ENCODE data around the gene DNAJB4. TPM values are rescaled to one million over a fixed set of nuclear protein-coding genes. Genes with fewer than 3 reads are reported as not detected.
A peak's percentile ranks its signal among the peaks of the same experiment; 100 is the strongest.
"Not testable (repeated sequence)": the region's sequence is repeated elsewhere in the genome, so short reads cannot be mapped to it uniquely, and the experiment has no call there.

Gene DNAJB4
- total RNA-seq, 2 experiments from 2014 or later: 9.1 to 10.8 TPM

GRCh38 chr1:77990629-77991204, 14.0 kb upstream of the DNAJB4 start:
- Mint-ChIP-seq H3K9me3 (no peaks in the 10 kb centered on the region), H3K4me1 (ENCODE audit: low read depth) (peaks cover 37% of the 10 kb centered on the region), H3K36me3 (peaks cover 8% of the 10 kb centered on the region), H3K4me3 (no peak overlapping the region), H3K27me3 (no peaks in the 10 kb centered on the region), H3K27ac (no peak overlapping the region)
- intact Hi-C loops (cut with micrococcal nuclease): loop anchor here (1.0 kb wide), 1 partner anchor 14 kb away; the partner anchor contains the start of gene DNAJB4
- no peak for DNase-seq
- ChIA-PET POLR2A (interaction anchor here (2.1 to 3.4 kb wide), 3 partner anchors 10 to 14 kb away, joined by 8 to 18 read pairs (median 9); partner anchors contain the start of genes DNAJB4 and FUBP1), CTCF (interaction anchor here (1.0 kb wide), 1 partner anchor 317 kb away, joined by 3 read pairs; no protein-coding TSS in a partner anchor)

GRCh38 chr1:77991638-77992037, 13.1 kb upstream of the DNAJB4 start:
- ChIA-PET POLR2A (interaction anchor here (2.1 to 3.4 kb wide), 3 partner anchors 11 to 14 kb away, joined by 8 to 18 read pairs (median 9); partner anchors contain the start of genes DNAJB4 and FUBP1), CTCF (interaction anchor here (0.9 kb wide), 1 partner anchor 13 kb away, joined by 3 read pairs; no protein-coding TSS in a partner anchor)
- Mint-ChIP-seq H3K36me3 (peaks cover 8% of the 10 kb centered on the region), H3K9me3 (no peaks in the 10 kb centered on the region), H3K4me3 (no peak overlapping the region), H3K4me1 (ENCODE audit: low read depth) (peaks cover 28% of the 10 kb centered on the region), H3K27ac (no peak overlapping the region), H3K27me3 (no peaks in the 10 kb centered on the region)
- no peak for DNase-seq
- intact Hi-C loops (cut with micrococcal nuclease): loop anchor here (1.0 kb wide), 1 partner anchor 13 kb away; the partner anchor contains the start of gene DNAJB4

- no peaks in the 10 kb centered on the region for H3K9me3 Mint-ChIP-seq
- H3K27ac Mint-ChIP-seq: no peak overlapping the region
- H3K4me3 Mint-ChIP-seq: no peak overlapping the region
- no peak for DNase-seq
- CTCF ChIA-PET: interaction anchor here (0.7 kb wide), 1 partner anchor 67 kb away, joined by 4 read pairs; no protein-coding TSS in a partner anchor
- intact Hi-C loops (cut with micrococcal nuclease): no loop called here
- H3K4me1 Mint-ChIP-seq (ENCODE audit: low read depth): peaks cover 17% of the 10 kb centered on the region
- no peaks in the 10 kb centered on the region for H3K27me3 Mint-ChIP-seq
- POLR2A ChIA-PET: interaction anchor here (2.2 kb wide), 1 partner anchor 10 kb away, joined by 8 read pairs; the partner anchor contains the start of gene DNAJB4
- H3K36me3 Mint-ChIP-seq: peaks cover 8% of the 10 kb centered on the region
These were observed 10.5 kb upstream of the DNAJB4 start for GRCh38 chr1:77994117-77994705.

GRCh38 chr1:77996734-77997133, 8.0 kb upstream of the DNAJB4 start:
- no peak for DNase-seq
- intact Hi-C loops (cut with micrococcal nuclease): no loop called here
- POLR2A ChIA-PET: no interaction called here
- Mint-ChIP-seq H3K36me3 (peaks cover 8% of the 10 kb centered on the region), H3K9me3 (no peaks in the 10 kb centered on the region), H3K27ac (no peak overlapping the region), H3K4me1 (ENCODE audit: low read depth) (peaks cover 2% of the 10 kb centered on the region), H3K27me3 (no peaks in the 10 kb centered on the region), H3K4me3 (no peak overlapping the region)
- CTCF ChIA-PET: interaction anchor here (0.7 kb wide), 1 partner anchor 30 kb away, joined by 3 read pairs; no protein-coding TSS in a partner anchor

GRCh38 chr1:78000536-78000935, 4.2 kb upstream of the DNAJB4 start:
- ChIA-PET POLR2A (interaction anchor here (7.6 kb wide), 1 partner anchor 23 kb away, joined by 297 read pairs; the partner anchor contains the start of gene FUBP1), CTCF (interaction anchor here (1.0 to 2.8 kb wide), 2 partner anchors 113 to 114 kb away, joined by 3 to 9 read pairs; no protein-coding TSS in a partner anchor)
- H3K4me1 Mint-ChIP-seq (ENCODE audit: low read depth): peaks cover 18% of the 10 kb centered on the region
- intact Hi-C loops (cut with micrococcal nuclease): loop anchor here (5.0 kb wide), 1 partner anchor 38 kb away; no protein-coding TSS in a partner anchor
- H3K9me3 Mint-ChIP-seq, H3K27ac Mint-ChIP-seq, H3K27me3 Mint-ChIP-seq, H3K36me3 Mint-ChIP-seq, DNase-seq, H3K4me3 Mint-ChIP-seq: not testable (repeated sequence)

- Mint-ChIP-seq H3K9me3 (peaks cover 2% of the 10 kb centered on the region), H3K27ac (no peak overlapping the region), H3K4me3 (no peak overlapping the region), H3K4me1 (ENCODE audit: low read depth) (peaks cover 31% of the 10 kb centered on the region), H3K27me3 (peaks cover 3% of the 10 kb centered on the region), H3K36me3 (peaks cover 4% of the 10 kb centered on the region)
- DNase-seq: no peak
- intact Hi-C loops (cut with micrococcal nuclease): loop anchor here (5.0 kb wide), 1 partner anchor 41 kb away; no protein-coding TSS in a partner anchor
- ChIA-PET POLR2A (interaction anchor here (1.2 to 7.6 kb wide), 9 partner anchors 8 to 223 kb away, joined by 3 to 297 read pairs (median 6); partner anchors contain the start of genes FUBP1, GIPC2 and MIGA1), CTCF (interaction anchor here (0.5 to 5.0 kb wide), 6 partner anchors 23 to 329 kb away, joined by 3 to 34 read pairs (median 6); partner anchors contain the start of genes FUBP1 and ZZZ3)
These were observed 1.5 kb upstream of the DNAJB4 start for GRCh38 chr1:78003070-78003746.

- ChIA-PET POLR2A (interaction anchor here (0.6 to 7.6 kb wide), 24 partner anchors 9 to 321 kb away, joined by 3 to 297 read pairs (median 4); partner anchors contain the start of genes FUBP1, GIPC2, MIGA1 and USP33), CTCF (interaction anchor here (0.5 to 5.0 kb wide), 10 partner anchors 10 to 328 kb away, joined by 3 to 34 read pairs (median 3); partner anchors contain the start of genes FUBP1 and ZZZ3)
- Mint-ChIP-seq H3K27ac (peak overlapping the region; percentile 100), H3K36me3 (peaks cover 4% of the 10 kb centered on the region), H3K27me3 (peaks cover 3% of the 10 kb centered on the region), H3K4me3 (peak overlapping the region; percentile 87), H3K4me1 (ENCODE audit: low read depth) (peaks cover 35% of the 10 kb centered on the region), H3K9me3 (peaks cover 2% of the 10 kb centered on the region)
- intact Hi-C loops (cut with micrococcal nuclease): loop anchor here (1.0 to 5.0 kb wide), 10 partner anchors 13 to 617 kb away; partner anchors contain the start of genes FUBP1, IFI44L and ZZZ3
- DNase-seq: peak; percentile 55
These were observed 639 bp upstream of the DNAJB4 start for GRCh38 chr1:78003882-78004718.

GRCh38 chr1:78005448-78005722, 646 bp downstream of the DNAJB4 start:
- peaks cover 2% of the 10 kb centered on the region for H3K9me3 Mint-ChIP-seq
- peaks cover 3% of the 10 kb centered on the region for H3K27me3 Mint-ChIP-seq

GRCh38 chr1:78005755-78006154, 1.0 kb downstream of the DNAJB4 start:
- Mint-ChIP-seq H3K27ac (peak overlapping the region; percentile 18), H3K4me1 (ENCODE audit: low read depth) (peaks cover 39% of the 10 kb centered on the region)
- DNase-seq: no peak

More at GRCh38 chr1:78005448-78005722, 646 bp downstream of the DNAJB4 start:
- CTCF ChIA-PET: interaction anchor here (1.0 to 5.0 kb wide), 8 partner anchors 9 to 322 kb away, joined by 3 to 34 read pairs (median 4); partner anchors contain the start of genes FUBP1 and ZZZ3
- no peak for DNase-seq
- intact Hi-C loops (cut with micrococcal nuclease): loop anchor here (2.0 kb wide), 6 partner anchors 35 to 615 kb away; partner anchors contain the start of gene IFI44L
- POLR2A ChIA-PET: interaction anchor here (1.4 to 7.6 kb wide), 10 partner anchors 9 to 323 kb away, joined by 3 to 297 read pairs (median 6); partner anchors contain the start of genes FUBP1, USP33 and ZZZ3
- Mint-ChIP-seq H3K27ac (peak overlapping the region; percentile 100), H3K4me1 (ENCODE audit: low read depth) (peaks cover 39% of the 10 kb centered on the region), H3K4me3 (peak overlapping the region; percentile 87), H3K36me3 (peaks cover 4% of the 10 kb centered on the region)

GRCh38 chr1:78006521-78006920, 1.8 kb downstream of the DNAJB4 start:
- intact Hi-C loops (cut with micrococcal nuclease): no loop called here

More at GRCh38 chr1:78005755-78006154, 1.0 kb downstream of the DNAJB4 start:
- peaks cover 4% of the 10 kb centered on the region for H3K36me3 Mint-ChIP-seq
- ChIA-PET POLR2A (interaction anchor here (1.4 to 7.6 kb wide), 7 partner anchors 8 to 323 kb away, joined by 3 to 297 read pairs (median 12); partner anchors contain the start of genes FUBP1, USP33 and ZZZ3), CTCF (interaction anchor here (1.5 to 5.0 kb wide), 5 partner anchors 11 to 323 kb away, joined by 4 to 34 read pairs (median 9); partner anchors contain the start of genes FUBP1 and ZZZ3)
- peaks cover 3% of the 10 kb centered on the region for H3K27me3 Mint-ChIP-seq
- intact Hi-C loops (cut with micrococcal nuclease): loop anchor here (2.0 kb wide), 6 partner anchors 35 to 615 kb away; partner anchors contain the start of gene IFI44L
- peaks cover 2% of the 10 kb centered on the region for H3K9me3 Mint-ChIP-seq
- H3K4me3 Mint-ChIP-seq: peak overlapping the region; percentile 87

More at GRCh38 chr1:78006521-78006920, 1.8 kb downstream of the DNAJB4 start:
- Mint-ChIP-seq H3K27me3 (peaks cover 3% of the 10 kb centered on the region), H3K4me3 (peak overlapping the region; percentile 39), H3K27ac (no peak overlapping the region), H3K36me3 (peaks cover 4% of the 10 kb centered on the region), H3K9me3 (peaks cover 2% of the 10 kb centered on the region), H3K4me1 (ENCODE audit: low read depth) (peaks cover 39% of the 10 kb centered on the region)
- ChIA-PET POLR2A (interaction anchor here (3.4 to 7.6 kb wide), 2 partner anchors 16 to 29 kb away, joined by 18 to 297 read pairs; partner anchors contain the start of gene FUBP1), CTCF (interaction anchor here (1.5 to 5.0 kb wide), 2 partner anchors 11 to 108 kb away, joined by 4 to 34 read pairs; no protein-coding TSS in a partner anchor)
- no peak for DNase-seq
